Mesothelial cell of epicardium (in vitro differentiated cells): ENCODE results near the gene ITGA8. TPM values are rescaled to one million over a fixed set of nuclear protein-coding genes. Genes with fewer than 3 reads are reported as not detected.

Experiments used
- DNase-seq, 2 experiments: peaks; one replicate each; pipeline ENCODE4 v3.0.0; 2021; ENCODE audit warnings: low spot score in 2 of 2; ENCODE audit not compliant: unreplicated experiment in 2 of 2
- H3K27ac Mint-ChIP-seq: 2 replicates; pipeline ENCODE4 v1.8.0; 2021; ENCODE audit warnings: mixed read lengths
- H3K27me3 Mint-ChIP-seq: 2 replicates; pipeline ENCODE4 v1.8.0; 2021; ENCODE audit warnings: low read depth, mixed read lengths
- H3K36me3 Mint-ChIP-seq: 2 replicates; pipeline ENCODE4 v1.8.0; 2021; ENCODE audit warnings: mixed read lengths
- H3K4me1 Mint-ChIP-seq: 2 replicates; pipeline ENCODE4 v1.8.0; 2021; ENCODE audit warnings: mixed read lengths
- H3K4me3 Mint-ChIP-seq: 2 replicates; pipeline ENCODE4 v1.8.0; 2021; ENCODE audit warnings: mild to moderate bottlenecking, moderate library complexity, mixed read lengths
- H3K9me3 Mint-ChIP-seq: 2 replicates; pipeline ENCODE4 v1.8.0; 2021; ENCODE audit warnings: mixed read lengths
- total RNA-seq: library from RNA; stranded (reverse); gene quantifications from 3 replicates; pipeline ENCODE4 v1.2.1, GENCODE V29; 2021
- TF ChIP-seq, protein P1 (sequence below): fragments of 200-600 bp; sonication (generic); IDR thresholded peaks from one replicate; pipeline ENCODE4 v1.5.0; 2021; ENCODE audit warnings: antibody characterized with exemption; ENCODE audit not compliant: unreplicated experiment

ITGA8 gene
- total RNA-seq, 1 donor from 2014 or later: 21.7 TPM

DNA sequence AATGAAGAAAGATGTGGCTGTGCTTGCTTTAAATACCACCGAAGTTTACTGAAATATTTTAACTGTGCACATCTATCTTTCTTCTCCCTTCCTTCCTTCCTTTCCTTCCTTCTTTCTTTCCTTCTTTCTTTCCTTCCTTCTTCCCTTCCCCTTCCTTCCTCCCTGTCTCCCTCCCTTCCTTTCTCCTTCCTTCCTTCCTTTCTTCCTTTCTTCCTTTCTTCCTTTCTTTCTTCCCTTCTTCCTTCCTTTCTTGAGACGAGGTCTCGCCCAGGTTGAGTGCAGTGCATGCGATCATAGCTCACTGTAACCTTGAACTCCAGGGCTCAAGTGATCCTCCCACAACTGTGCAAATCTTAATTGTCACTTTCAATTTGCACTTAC, 190.9 kb downstream of the ITGA8 start:
- Mint-ChIP-seq H3K4me1 (peaks cover 19% of the 10 kb centered on the region), H3K9me3 (no peaks in the 10 kb centered on the region), H3K4me3 (no peak overlapping the region), H3K27ac (no peak overlapping the region), H3K27me3 (peaks cover 6% of the 10 kb centered on the region), H3K36me3 (no peaks in the 10 kb centered on the region)
- TF ChIP-seq, protein P1, sequence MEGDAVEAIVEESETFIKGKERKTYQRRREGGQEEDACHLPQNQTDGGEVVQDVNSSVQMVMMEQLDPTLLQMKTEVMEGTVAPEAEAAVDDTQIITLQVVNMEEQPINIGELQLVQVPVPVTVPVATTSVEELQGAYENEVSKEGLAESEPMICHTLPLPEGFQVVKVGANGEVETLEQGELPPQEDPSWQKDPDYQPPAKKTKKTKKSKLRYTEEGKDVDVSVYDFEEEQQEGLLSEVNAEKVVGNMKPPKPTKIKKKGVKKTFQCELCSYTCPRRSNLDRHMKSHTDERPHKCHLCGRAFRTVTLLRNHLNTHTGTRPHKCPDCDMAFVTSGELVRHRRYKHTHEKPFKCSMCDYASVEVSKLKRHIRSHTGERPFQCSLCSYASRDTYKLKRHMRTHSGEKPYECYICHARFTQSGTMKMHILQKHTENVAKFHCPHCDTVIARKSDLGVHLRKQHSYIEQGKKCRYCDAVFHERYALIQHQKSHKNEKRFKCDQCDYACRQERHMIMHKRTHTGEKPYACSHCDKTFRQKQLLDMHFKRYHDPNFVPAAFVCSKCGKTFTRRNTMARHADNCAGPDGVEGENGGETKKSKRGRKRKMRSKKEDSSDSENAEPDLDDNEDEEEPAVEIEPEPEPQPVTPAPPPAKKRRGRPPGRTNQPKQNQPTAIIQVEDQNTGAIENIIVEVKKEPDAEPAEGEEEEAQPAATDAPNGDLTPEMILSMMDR: no peak
- DNase-seq: no peak

DNA sequence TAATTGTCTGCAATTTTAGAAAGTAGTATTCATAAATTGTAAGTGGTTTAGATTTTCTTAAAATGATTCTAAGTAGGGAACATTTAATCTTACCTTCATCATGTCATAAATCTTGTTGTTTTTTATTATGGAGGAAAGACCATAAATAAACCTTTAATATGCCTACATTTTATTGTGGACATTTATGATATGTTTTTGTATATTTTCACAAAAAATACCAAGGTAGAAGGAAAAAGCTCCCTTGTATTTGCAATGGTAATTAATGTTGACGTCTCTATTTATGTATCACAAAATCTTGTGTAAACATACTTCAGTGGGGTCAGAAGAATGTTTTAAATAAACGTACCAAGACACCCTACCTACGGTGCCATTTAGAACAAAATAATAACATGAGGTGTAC, 193.0 kb downstream of the ITGA8 start:
- Mint-ChIP-seq H3K27me3 (peaks cover 6% of the 10 kb centered on the region), H3K36me3 (no peaks in the 10 kb centered on the region), H3K9me3 (no peaks in the 10 kb centered on the region), H3K27ac (no peak overlapping the region), H3K4me1 (peaks cover 19% of the 10 kb centered on the region), H3K4me3 (no peak overlapping the region)
- TF ChIP-seq, protein P1: no peak
- DNase-seq: no peak

DNA sequence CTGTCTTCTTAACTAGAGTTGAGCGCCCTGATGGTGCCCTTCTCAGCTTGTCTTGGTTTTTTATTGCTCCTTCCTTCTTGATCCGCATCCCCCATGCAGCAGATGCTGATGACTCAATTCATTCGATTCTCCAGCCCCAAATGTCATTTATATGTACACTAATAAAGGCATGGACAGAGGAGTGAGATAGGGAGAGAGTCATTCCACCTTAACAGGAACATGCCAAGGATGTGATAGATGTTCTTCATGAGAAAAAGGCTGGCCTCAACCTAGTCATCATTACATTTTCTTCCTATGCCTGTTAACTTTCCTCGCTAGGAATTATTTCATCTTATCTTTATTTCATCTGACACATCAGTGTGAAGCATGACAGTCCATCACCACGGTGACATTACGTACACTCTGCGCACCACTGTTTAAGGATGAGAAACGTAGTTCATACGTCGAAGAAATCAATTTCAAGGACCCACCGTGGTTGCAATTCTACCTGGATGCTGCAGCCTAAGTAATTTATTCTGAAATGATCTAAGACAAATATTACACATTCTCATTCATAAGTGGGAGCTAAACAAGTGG, 198.3 kb downstream of the ITGA8 start:
- peaks cover 2% of the 10 kb centered on the region for H3K27me3 Mint-ChIP-seq
- H3K4me1 Mint-ChIP-seq: peaks cover 2% of the 10 kb centered on the region
- H3K9me3 Mint-ChIP-seq: peaks cover 4% of the 10 kb centered on the region
- DNase-seq: no peak
- no peak overlapping the region for H3K27ac Mint-ChIP-seq
- TF ChIP-seq, protein P1: no peak
- H3K36me3 Mint-ChIP-seq: no peaks in the 10 kb centered on the region
- no peak overlapping the region for H3K4me3 Mint-ChIP-seq

DNA sequence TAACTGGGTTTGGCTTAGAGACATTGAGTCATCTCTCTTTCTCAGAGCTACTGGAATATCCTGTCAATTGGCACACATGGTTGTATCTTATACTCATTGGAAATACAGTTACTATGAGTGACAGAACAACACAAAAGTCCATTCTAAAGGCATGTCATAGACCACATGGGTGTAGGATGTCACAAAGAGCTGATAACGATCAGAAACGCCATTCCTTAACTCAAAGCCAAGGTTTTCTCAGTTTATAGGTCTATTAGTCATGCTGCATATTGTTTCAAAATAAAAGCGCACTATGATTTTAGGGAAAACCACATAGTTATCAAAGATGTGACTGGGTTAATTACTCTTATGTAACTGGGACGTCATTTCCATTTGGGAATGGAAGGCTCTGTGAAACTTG, 201.5 kb downstream of the ITGA8 start:
- Mint-ChIP-seq H3K27me3 (no peaks in the 10 kb centered on the region), H3K36me3 (no peaks in the 10 kb centered on the region), H3K4me1 (no peaks in the 10 kb centered on the region), H3K4me3 (no peak overlapping the region), H3K27ac (no peak overlapping the region), H3K9me3 (peaks cover 4% of the 10 kb centered on the region)
- TF ChIP-seq, protein P1: no peak
- DNase-seq: no peak

DNA sequence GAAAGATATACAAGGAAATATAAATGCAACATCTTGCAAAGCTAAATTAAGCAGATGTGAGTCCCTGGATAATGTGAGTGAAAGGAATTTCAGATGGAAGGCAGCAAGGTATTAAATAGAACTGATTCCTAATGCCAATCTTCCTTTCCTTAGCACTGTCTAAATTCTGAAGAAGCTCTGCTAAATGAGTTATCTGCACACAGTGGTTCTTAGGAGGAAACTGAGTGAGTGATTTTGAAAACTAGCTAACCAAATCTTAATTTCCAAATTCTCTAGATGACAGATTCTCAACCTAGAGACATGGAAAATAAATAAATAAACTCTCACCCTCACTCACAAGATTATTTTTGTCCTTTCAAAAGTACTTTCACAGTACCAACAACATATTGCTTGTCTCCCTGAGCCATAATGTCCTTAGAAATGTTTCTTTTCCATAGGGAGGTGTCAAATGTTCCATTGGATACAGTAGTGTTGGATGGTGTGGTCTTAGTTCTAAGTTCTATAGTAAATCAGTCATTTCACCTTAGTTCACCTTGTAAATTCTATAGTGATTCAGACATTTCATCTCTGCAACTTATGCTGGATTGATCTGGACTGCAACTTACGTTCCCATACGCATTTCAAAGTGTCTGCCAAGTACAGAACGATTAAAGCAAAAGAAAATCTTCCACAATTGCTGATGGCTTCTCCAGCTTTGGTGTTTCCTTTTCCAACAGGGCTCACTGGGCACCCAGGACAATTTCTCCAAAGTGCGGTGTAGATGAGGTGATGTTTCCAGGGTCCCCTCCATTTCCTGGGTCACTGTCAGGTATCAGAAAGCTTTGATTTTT, 203.3 kb downstream of the ITGA8 start:
- Mint-ChIP-seq H3K27me3 (no peaks in the 10 kb centered on the region), H3K4me3 (no peak overlapping the region), H3K4me1 (no peaks in the 10 kb centered on the region), H3K27ac (no peak overlapping the region), H3K9me3 (peaks cover 4% of the 10 kb centered on the region), H3K36me3 (no peaks in the 10 kb centered on the region)
- TF ChIP-seq, protein P1: no peak
- DNase-seq: no peak
